KMS-11 (cell line): ENCODE data around the gene ALX3.

Experiments
- H2AFZ ChIP-seq: fragments of 200-600 bp; sonication (generic); 2 replicates; pipeline ENCODE4 v1.6.1; 2016; ENCODE audit warnings: antibody characterized with exemption, mixed run types, low read depth
- H3K27ac ChIP-seq: fragments of 200-600 bp; sonication (generic); 2 replicates; pipeline ENCODE4 v1.6.1; 2016; ENCODE audit warnings: mild to moderate bottlenecking, mixed run types
- H3K27me3 ChIP-seq: fragments of 200-600 bp; sonication (generic); 2 replicates; pipeline ENCODE4 v1.6.1; 2017; ENCODE audit warnings: mild to moderate bottlenecking, low read depth, mixed run types, moderate library complexity; ENCODE audit not compliant: insufficient read depth
- H3K36me3 ChIP-seq: fragments of 200-600 bp; sonication (generic); 2 replicates; pipeline ENCODE4 v1.6.1; 2017; ENCODE audit warnings: mild to moderate bottlenecking, mixed run types; ENCODE audit not compliant: insufficient read depth
- H3K4me1 ChIP-seq: fragments of 200-600 bp; sonication (generic); 2 replicates; pipeline ENCODE4 v1.6.1; 2016; ENCODE audit warnings: mild to moderate bottlenecking, low read depth, mixed run types; ENCODE audit not compliant: poor library complexity, severe bottlenecking
- H3K4me2 ChIP-seq: fragments of 200-600 bp; sonication (generic); 2 replicates; pipeline ENCODE4 v1.7.0; 2016; ENCODE audit warnings: mild to moderate bottlenecking, mixed run types
- H3K4me3 ChIP-seq: fragments of 200-600 bp; sonication (generic); IDR thresholded peaks from 2 replicates; pipeline ENCODE4 v1.6.1; 2017; ENCODE audit warnings: low read depth, low read length, mixed read lengths; ENCODE audit not compliant: insufficient read depth
- H3K79me2 ChIP-seq: fragments of 200-600 bp; sonication (generic); 2 replicates; pipeline ENCODE4 v1.6.1; 2016; ENCODE audit warnings: low read depth, mixed run types; ENCODE audit not compliant: insufficient read depth
- H3K9ac ChIP-seq: fragments of 200-600 bp; sonication (generic); 2 replicates; pipeline ENCODE4 v1.6.1; 2016; ENCODE audit warnings: mild to moderate bottlenecking, mixed run types
- H4K20me1 ChIP-seq: fragments of 200-600 bp; sonication (generic); 2 replicates; pipeline ENCODE4 v1.6.1; 2016; ENCODE audit warnings: mild to moderate bottlenecking, mixed run types; ENCODE audit not compliant: insufficient read depth
- CTCF ChIP-seq: fragments of 200-600 bp; sonication (generic); conservative IDR thresholded peaks from 2 replicates; pipeline ENCODE4 v1.6.1; 2017; ENCODE audit warnings: low read depth, mild to moderate bottlenecking, antibody characterized with exemption, low read length, moderate library complexity, mixed read lengths

ALX3 gene

DNA sequence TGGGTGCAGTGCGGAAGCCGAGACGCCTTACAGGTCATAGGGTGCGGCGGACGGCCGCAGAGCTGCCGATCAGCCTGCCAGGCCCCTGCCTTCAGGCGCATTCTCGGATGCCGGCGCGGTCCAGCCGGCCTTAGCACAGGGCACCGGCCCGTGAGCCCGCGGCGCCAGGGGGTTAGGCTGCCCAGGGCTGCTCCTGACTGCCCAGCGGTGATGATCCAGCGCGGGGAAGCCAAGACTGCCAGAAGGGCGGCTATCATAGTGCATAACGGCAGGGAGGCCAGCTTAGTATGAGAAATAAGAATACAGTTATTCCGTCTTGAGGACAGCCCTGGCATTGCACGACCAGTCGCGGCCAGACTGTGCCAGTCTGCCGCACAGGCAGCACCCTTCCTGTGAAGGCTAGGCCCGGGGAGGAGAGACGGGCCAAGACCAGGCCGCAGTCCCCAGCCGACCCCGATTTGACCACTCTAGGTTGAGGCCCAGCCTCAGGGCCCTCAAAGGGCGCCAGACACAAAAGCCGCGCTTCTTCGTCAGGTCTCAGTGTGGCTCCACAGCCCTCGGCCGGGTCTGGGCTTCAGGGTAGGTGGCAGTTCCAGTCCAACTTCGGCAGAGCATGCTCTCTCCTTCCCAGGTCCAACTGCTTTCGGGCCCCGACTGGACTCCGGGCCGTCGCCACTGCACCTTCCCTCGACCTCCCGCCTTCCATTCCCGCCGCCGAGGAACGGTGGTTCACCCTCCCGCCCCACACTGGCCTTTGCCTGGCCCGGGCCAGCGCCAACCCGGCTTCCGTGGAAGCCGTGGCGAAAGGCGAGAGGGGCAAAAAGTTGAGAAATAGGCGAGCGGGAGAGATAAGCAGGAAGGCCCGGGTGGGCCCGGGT lies 829 bp downstream of the ALX3 start:
- Histone ChIP-seq H3K4me3 (no peak overlapping the region), H3K36me3 (no peaks in the 10 kb centered on the region), H3K27me3 (no peaks in the 10 kb centered on the region), H4K20me1 (no peaks in the 10 kb centered on the region), H3K27ac (no peak overlapping the region), H3K4me1 (no peaks in the 10 kb centered on the region), H2AFZ (no peak overlapping the region), H3K9ac (no peak overlapping the region), H3K4me2 (no peak overlapping the region), H3K79me2 (no peaks in the 10 kb centered on the region)
- TF ChIP-seq CTCF: no peak

DNA sequence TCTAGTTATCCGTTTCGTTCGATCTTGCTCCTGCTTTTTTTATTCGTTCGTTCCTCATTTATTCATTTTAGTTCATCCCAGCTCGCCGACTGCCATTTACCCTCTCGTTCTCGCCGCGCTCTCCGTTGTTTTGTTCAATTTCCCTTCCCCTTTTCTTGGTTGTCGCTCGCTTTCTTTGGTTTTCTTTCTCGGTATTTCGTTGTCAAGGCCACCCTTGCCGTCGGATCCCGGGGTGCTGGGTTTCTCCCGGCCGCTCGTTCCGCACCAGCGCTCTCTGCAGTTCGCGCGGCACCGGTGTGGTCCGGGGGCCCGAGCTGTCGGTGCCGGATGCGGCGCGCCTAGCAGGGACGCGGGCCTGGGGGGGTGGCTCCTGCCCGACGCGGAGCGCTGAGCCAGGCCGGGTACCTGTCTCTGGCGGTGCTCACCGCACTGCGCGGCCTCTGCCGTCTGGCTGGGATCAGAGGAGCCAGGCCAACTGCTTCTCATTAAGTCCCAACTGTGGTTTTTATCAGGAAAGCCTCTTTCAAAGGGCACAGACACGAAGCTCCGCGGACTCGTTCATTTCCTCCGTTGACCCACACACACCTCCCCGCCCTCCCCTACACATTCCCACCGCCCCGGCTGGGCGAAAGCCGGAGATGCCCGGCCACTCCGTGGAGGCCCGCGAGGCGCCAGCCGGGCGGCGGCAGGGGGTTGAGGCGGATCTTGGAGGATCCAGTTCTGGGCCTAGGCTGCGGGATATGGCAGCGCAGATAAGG lies 1.6 kb downstream of the ALX3 start:
- H3K36me3 ChIP-seq: no peaks in the 10 kb centered on the region
- no peak overlapping the region for H3K4me2 ChIP-seq
- no peaks in the 10 kb centered on the region for H3K4me1 ChIP-seq
- no peak for TF ChIP-seq CTCF
- H3K9ac ChIP-seq: no peak overlapping the region
- no peaks in the 10 kb centered on the region for H3K27me3 ChIP-seq
- no peak overlapping the region for H3K27ac ChIP-seq
- no peak overlapping the region for H2AFZ ChIP-seq
- H3K4me3 ChIP-seq: no peak overlapping the region
- no peaks in the 10 kb centered on the region for H4K20me1 ChIP-seq
- no peaks in the 10 kb centered on the region for H3K79me2 ChIP-seq

- no peak overlapping the region for H3K4me3 ChIP-seq
- no peaks in the 10 kb centered on the region for H3K27me3 ChIP-seq
These were observed 2.4 kb downstream of the ALX3 start for GRCh38 chr1:110067893-110068645.

More at GRCh38 chr1:110067893-110068645, 2.4 kb downstream of the ALX3 start:
- Histone ChIP-seq H3K9ac (no peak overlapping the region), H4K20me1 (no peaks in the 10 kb centered on the region), H3K36me3 (no peaks in the 10 kb centered on the region), H3K4me1 (no peaks in the 10 kb centered on the region), H2AFZ (no peak overlapping the region), H3K27ac (no peak overlapping the region), H3K4me2 (no peak overlapping the region), H3K79me2 (no peaks in the 10 kb centered on the region)
- no peak for TF ChIP-seq CTCF
